HL-60 (cell line): Measurements from ENCODE around the gene FGFR1OP2.
A peak's percentile ranks its signal among the peaks of the same experiment; 100 is the strongest.

Experiments used
- GABPA ChIP-seq: IDR thresholded peaks from 2 replicates; pipeline ENCODE4 v1.6.1; 2012; ENCODE audit warnings: low read depth
- POLR2AphosphoS5 ChIP-seq: IDR thresholded peaks from 2 replicates; pipeline ENCODE4 v1.6.1; 2012; ENCODE audit warnings: low read depth
- SPI1 ChIP-seq: IDR thresholded peaks from 2 replicates; pipeline ENCODE4 v1.6.1; 2012; ENCODE audit warnings: low read depth, mild to moderate bottlenecking, borderline replicate concordance
- TF ChIP-seq, protein P1 (sequence below): IDR thresholded peaks from one replicate; pipeline ENCODE4 v1.5.1; 2011; ENCODE audit warnings: low read length, control low read depth, inconsistent platforms; ENCODE audit not compliant: insufficient read depth
- TF ChIP-seq, protein P2 (sequence below): IDR thresholded peaks from 2 replicates; pipeline ENCODE4 v1.6.1; 2012; ENCODE audit warnings: low read depth; ENCODE audit not compliant: insufficient replicate concordance

DNA sequence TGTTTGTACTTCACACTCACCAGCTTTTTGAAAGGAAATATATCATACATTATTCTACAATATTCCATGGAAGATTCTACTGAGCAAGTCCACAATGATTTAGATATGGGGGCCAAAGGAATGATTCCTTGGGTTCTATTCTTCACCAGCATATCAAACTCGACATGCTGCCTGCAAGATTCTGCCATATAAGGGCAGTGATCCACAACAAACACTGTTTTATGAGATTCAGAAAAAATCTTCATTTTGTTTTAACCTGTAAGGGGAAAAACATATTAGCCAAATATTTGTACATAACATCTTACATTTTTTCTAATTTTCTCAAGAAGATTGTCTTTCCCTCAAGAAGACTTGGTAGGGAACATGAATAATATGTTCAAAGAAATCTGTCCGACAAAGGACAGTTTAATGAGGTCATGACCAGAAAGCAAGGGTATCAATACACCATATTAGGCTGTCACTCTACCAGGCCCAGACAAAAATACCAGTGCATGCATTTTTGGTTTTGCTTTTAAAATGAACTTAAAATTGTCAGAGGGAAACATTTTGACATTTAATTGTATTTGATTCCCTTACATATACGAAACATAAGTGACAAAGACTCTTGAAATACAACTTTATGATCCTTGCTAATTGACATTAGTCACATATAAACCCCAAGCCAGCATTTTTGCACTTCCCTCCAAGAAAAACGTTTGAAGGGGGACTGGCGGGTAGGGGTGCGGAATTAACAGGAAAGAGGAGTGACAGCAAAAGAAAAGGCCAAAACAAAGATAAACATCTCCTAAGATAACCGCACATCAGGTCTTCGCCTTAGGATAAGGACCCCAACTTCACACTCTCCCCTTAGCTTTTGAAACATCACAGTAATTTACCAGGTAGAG is 1.5 kb upstream of the FGFR1OP2 start:
- TF ChIP-seq, protein P1, sequence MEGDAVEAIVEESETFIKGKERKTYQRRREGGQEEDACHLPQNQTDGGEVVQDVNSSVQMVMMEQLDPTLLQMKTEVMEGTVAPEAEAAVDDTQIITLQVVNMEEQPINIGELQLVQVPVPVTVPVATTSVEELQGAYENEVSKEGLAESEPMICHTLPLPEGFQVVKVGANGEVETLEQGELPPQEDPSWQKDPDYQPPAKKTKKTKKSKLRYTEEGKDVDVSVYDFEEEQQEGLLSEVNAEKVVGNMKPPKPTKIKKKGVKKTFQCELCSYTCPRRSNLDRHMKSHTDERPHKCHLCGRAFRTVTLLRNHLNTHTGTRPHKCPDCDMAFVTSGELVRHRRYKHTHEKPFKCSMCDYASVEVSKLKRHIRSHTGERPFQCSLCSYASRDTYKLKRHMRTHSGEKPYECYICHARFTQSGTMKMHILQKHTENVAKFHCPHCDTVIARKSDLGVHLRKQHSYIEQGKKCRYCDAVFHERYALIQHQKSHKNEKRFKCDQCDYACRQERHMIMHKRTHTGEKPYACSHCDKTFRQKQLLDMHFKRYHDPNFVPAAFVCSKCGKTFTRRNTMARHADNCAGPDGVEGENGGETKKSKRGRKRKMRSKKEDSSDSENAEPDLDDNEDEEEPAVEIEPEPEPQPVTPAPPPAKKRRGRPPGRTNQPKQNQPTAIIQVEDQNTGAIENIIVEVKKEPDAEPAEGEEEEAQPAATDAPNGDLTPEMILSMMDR = no peak
- TF ChIP-seq SPI1 = peak; percentile 55; the same call in 1 of the 2 replicates
- TF ChIP-seq POLR2AphosphoS5 = no peak
- TF ChIP-seq, protein P2, sequence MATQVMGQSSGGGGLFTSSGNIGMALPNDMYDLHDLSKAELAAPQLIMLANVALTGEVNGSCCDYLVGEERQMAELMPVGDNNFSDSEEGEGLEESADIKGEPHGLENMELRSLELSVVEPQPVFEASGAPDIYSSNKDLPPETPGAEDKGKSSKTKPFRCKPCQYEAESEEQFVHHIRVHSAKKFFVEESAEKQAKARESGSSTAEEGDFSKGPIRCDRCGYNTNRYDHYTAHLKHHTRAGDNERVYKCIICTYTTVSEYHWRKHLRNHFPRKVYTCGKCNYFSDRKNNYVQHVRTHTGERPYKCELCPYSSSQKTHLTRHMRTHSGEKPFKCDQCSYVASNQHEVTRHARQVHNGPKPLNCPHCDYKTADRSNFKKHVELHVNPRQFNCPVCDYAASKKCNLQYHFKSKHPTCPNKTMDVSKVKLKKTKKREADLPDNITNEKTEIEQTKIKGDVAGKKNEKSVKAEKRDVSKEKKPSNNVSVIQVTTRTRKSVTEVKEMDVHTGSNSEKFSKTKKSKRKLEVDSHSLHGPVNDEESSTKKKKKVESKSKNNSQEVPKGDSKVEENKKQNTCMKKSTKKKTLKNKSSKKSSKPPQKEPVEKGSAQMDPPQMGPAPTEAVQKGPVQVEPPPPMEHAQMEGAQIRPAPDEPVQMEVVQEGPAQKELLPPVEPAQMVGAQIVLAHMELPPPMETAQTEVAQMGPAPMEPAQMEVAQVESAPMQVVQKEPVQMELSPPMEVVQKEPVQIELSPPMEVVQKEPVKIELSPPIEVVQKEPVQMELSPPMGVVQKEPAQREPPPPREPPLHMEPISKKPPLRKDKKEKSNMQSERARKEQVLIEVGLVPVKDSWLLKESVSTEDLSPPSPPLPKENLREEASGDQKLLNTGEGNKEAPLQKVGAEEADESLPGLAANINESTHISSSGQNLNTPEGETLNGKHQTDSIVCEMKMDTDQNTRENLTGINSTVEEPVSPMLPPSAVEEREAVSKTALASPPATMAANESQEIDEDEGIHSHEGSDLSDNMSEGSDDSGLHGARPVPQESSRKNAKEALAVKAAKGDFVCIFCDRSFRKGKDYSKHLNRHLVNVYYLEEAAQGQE = no peak
- no peak for TF ChIP-seq GABPA
